ENCODE measurements around the gene ZNF701. TPM values are rescaled to one million over a fixed set of nuclear protein-coding genes. Genes with fewer than 3 reads are reported as not detected.

ZNF701 gene
- total RNA-seq, 2 donors from 2014 or later: 15.1 to 41.6 TPM

Other genes starting within 250 kb of the ZNF701 start
- 1 to 10 TPM in 1 of 2 donors, under 1 TPM in 1; 0.17 to 3.8 TPM for gene ZNF610, start 234.0 kb upstream of the ZNF701 start, total RNA-seq
- 1 to 10 TPM; 5.7 to 10.0 TPM for gene ZNF880, start 200.4 kb upstream of the ZNF701 start, total RNA-seq
- 10 to 100 TPM in 1 of 2 donors, 1 to 10 TPM in 1; 4.9 to 11.7 TPM for gene ZNF528, start 172.4 kb upstream of the ZNF701 start, total RNA-seq
- not detected for gene ZNF534, start 141.1 kb upstream of the ZNF701 start, total RNA-seq
- under 1 TPM; 0.11 to 0.85 TPM for gene ZNF578, start 116.7 kb upstream of the ZNF701 start, total RNA-seq
- 10 to 100 TPM; 20.5 to 45.0 TPM for gene ZNF808, start 42.6 kb upstream of the ZNF701 start, total RNA-seq
- gene ZNF83, start 68.1 kb downstream of the ZNF701 start, total RNA-seq: 10 to 100 TPM; 31.2 to 41.8 TPM
- gene ZNF611, start 164.8 kb downstream of the ZNF701 start, total RNA-seq: 10 to 100 TPM; 19.9 to 41.8 TPM
- gene ZNF600, start 216.5 kb downstream of the ZNF701 start, total RNA-seq: 10 to 100 TPM in 1 of 2 donors, 1 to 10 TPM in 1; 8.0 to 15.1 TPM

All from activated T-helper 17 cell treated with anti-CD3 and anti-CD28 coated beads, Interleukin-2, amount 50 U/mL, for 72 hours (primary cell).